Daoy (cell line): Measurements from ENCODE around the gene IL17B. TPM values are rescaled to one million over a fixed set of nuclear protein-coding genes. Genes with fewer than 3 reads are reported as not detected.
"Not testable (repeated sequence)": the region's sequence is repeated elsewhere in the genome, so short reads cannot be mapped to it uniquely, and the experiment has no call there.

Experiments
- DNase-seq: peaks from one replicate; pipeline ENCODE4 v3.0.0-alpha.2; 2015; ENCODE audit warnings: low read depth
- total RNA-seq: library from RNA; depleted of rRNA; stranded (reverse); fragments of >200 nt; shearing (Covaris generic); gene quantifications from 2 replicates; pipeline ENCODE4 v1.2.3, GENCODE V29; 2014

The IL17B gene
- total RNA-seq, 1 experiment from 2014 or later: not detected

DNA sequence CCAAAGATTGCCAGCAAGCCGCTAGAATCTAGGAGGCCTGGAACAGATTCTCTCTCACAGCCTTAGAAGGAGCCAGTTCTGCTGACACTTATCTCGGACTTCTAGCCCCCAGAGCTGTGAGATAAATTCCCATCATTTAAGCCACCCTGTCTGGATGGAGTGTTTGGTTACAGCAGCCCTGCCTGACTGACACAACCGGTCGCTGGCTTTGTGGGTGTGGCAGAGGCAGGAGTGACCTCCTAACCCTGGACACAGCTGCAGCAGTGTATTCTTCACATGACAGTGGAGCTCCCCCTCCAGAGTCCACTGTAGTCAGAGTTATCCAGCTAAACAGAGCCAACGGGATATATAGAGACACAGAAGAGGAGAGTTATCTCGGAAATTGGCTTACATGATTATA, 21.2 kb upstream of the IL17B start:
- DNase-seq: no peak

- DNase-seq: no peak
Measured at GRCh38 chr5:149399775-149400174, 20.7 kb upstream of the IL17B start.

DNA sequence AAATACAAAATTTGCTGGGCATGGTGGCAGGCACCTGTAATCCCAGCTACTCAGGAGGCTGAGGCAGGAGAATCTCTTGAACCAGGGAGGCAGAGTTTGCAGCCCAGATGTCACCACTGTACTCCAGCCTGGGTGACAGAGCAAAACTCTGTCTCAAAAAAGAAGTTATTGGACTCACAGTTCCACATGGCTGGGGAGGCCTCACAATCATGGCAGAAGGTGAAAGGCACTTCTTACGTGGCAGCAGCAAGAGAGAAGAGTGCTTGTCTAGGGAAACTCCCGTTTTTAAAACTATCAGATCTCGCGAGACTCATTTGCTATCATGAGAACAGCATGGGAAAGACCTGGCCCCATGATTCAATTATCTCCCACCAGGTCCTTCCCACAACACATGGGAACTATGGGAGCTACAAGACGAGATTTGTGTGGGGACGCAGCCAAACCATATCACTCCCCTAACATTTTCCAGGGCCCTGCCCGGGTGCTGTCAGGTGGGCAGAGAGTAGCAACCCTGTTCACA, 19.7 kb upstream of the IL17B start:
- DNase-seq: not testable (repeated sequence)

DNA sequence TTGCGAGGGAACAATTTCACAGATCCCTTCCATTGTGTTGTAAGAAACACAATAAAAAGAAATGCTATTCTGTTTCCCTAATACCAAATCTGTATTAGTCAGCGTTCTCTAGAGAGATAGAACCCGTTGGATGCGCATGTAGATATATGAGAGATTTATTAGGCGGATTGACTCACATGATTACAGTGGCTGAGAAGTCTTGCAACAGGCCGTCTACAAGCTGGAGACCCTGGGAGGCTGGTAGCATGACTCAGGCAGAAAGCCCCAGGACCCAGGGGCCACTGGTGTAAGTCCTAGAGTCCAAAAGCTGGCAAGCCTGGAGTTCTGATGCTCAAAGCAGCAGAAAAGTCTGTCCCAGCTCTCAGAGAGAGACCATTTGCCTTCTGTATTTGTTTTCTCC, 18.4 kb upstream of the IL17B start:
- DNase-seq: peak; percentile 84

DNA sequence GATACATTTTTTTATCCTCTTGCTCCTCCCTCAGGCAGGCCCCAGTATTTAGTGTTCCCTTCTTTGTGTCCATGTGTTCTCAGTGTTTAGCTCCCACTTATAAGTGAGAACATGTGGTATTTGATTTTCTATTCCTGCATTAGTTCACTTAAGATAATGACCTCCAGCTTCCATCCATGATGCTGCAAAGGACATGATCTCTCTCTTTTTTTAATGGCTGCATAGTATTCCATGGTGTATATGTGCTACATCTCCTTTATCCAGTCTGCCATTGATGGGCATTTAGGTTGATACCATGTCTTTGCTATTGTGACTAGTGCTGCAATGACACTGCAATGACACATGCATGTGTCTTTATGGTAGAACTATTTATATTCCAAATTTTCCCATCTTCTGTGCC, 15.9 kb upstream of the IL17B start:
- not testable (repeated sequence) for DNase-seq

GRCh38 chr5:149392718-149393117, 13.6 kb upstream of the IL17B start:
- DNase-seq: peak; percentile 69

GRCh38 chr5:149391524-149391923, 12.4 kb upstream of the IL17B start:
- DNase-seq: no peak

DNA sequence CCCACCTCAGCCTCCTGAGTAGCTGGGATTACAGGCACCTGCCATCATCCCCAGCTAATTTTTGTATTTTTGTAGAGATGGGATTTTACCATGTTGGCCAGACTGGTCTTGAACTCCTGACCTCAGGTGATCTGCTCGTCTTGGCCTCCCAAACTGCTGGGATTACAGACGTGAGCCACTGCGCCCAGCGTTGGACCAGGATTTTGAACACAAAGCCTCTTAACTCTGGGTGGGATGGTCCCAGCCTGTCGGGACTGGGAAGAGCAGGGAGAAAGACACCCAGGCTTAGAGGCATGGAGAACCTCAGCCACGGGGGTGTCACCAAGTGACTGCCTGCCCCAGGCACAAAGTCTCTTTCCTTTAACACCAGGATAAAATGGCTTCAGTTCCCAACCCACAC, 12.0 kb upstream of the IL17B start:
- DNase-seq: not testable (repeated sequence)

DNA sequence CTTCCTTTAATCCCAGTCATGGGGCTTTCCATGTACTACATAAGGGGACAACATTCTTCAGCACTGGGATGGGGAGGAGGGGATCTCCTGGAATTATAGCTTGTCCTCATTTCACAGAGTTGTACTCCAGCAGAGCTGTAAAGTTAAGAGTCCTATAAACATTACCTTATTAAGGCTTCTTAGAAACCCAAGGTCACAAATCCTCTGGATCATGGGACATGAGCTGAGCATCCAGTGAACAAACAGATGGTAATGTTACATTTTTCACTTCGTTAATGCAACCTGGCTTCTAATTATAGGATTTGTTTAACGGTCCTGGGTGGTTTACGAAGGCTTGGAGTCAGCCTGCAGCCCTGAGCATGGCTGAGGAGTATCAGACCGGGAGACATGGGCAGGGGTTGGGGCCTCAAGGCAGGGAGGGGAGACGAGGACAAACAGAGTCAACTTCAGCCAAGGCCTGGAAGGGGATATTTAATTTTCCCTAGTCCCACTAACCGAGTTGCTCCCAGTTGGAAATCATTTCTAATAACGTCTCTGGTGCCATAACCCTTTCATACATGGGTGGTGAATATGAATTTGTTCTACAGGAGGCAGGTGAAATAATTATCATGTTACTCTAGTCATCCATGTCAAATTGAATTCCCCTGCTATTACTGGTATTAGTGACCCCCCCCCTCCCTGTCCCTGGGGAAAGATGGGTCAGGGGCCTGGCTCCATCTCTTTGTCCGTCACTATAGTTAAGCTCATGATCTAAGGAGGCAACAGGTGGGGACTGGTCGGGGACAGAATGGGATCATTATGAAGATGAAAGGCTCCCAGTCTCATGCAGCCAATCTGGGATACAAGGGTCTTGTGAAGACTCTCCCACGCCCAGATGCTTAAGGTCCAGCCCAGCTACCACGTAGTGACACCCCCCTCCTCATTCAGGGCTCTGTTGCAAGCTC, 10.7 kb upstream of the IL17B start:
- no peak for DNase-seq

DNA sequence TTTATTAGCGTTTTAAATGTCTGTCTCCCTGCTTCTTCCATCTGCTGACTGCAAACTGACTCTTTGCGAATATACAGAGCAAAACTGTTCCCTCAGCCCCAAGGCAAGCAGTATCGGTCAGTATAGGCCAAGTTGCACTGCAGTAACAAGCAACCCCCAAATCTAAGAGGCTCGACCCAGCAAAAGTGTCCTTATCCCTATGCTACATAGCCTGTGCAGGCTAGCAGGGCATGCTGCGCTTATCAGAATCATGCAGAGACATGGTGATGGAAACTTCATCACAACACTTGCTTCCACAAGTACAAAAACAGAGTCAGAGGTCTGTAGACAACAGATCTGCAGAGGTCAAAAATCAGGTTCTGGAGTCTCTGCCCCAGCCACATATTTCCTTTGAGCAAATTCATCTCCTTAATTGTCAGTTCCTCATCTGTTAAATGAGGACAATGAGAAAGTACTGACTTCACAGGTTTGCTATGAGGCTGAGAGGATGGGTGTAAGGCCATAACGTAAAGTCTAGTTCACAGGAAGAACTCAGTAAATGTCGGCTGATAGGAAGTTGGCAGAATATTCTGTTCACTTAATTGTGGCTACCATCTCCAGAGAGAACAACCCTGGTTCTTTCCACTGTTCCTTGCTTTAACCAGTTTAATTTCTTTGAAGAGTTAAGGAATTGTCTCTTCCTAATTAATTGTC, 9.6 kb upstream of the IL17B start:
- DNase-seq: no peak

GRCh38 chr5:149387982-149388381, 8.9 kb upstream of the IL17B start:
- DNase-seq: no peak

GRCh38 chr5:149387081-149387631, 8.1 kb upstream of the IL17B start:
- no peak for DNase-seq

DNA sequence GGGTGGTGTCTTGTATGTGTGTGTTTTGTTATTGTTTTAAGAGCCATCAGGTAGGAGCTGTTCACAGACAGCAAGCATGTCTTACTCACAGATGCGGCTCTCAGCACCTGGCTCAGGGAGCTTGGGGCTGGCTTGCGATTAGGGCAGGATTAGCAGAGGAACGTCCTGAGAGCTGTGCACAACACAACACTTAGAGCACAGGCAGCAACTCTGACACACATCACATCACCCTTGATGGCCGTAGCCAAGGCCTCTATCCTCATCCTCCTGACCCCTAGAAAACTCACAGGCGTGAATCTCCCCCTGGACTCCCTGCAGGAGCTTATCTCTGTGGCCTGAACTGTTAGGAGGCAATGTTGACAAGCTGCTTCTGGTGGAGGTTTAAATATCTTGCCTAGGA, 7.1 kb upstream of the IL17B start:
- no peak for DNase-seq

- DNase-seq: no peak
Measured at GRCh38 chr5:149383399-149383798, 4.3 kb upstream of the IL17B start.

DNA sequence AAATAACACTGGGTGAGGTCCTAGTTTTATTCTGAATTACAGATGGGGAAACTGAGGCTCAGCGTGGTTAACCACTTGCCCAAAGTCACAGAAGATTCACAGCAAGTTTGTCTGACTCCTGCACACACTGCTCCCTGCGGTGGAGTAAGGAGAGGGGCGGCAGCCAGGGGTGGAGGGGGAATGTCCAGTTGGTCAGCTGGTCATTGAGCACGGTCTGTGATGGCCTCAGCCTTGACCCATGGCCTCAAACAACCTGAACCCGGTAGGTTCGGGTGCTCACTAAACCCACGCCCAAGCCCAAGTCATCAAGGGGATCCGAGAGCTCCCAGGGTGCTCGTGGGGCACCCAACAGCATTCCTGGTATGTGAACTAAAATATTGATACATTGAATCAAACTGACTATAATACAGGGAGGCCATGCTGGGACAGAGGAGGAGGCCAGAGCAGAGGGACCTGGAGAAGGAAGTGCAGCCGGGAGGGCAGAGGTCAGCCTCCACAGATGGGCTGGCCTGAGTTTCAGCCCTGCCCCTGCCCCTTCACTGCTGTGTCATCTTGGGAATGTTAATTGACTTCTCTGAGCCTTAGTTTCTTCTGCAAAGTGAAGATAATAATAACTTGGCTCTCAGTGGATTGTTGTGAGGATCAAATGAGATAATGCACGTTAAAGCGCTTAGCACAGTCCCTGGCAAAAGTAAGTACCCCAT, 3.6 kb upstream of the IL17B start:
- DNase-seq: no peak

DNA sequence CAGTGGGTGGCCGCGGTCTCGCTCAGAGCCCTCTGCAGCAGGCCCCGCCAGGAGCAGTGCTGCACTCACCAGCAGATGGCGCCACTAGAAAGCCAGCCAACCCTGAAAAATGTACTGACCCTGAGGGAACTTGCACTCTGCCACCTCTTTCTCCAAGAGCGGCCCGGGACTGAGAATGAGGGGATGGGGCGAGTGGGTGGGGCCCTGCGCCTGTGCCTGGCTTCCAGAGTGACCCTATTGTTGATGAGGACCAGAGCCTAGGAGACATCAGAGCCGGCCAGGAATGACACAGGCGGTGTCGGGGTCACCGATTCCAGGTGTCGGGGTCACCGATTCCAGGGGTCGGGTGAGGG, 2.9 kb upstream of the IL17B start:
- peak; percentile 76 for DNase-seq

DNA sequence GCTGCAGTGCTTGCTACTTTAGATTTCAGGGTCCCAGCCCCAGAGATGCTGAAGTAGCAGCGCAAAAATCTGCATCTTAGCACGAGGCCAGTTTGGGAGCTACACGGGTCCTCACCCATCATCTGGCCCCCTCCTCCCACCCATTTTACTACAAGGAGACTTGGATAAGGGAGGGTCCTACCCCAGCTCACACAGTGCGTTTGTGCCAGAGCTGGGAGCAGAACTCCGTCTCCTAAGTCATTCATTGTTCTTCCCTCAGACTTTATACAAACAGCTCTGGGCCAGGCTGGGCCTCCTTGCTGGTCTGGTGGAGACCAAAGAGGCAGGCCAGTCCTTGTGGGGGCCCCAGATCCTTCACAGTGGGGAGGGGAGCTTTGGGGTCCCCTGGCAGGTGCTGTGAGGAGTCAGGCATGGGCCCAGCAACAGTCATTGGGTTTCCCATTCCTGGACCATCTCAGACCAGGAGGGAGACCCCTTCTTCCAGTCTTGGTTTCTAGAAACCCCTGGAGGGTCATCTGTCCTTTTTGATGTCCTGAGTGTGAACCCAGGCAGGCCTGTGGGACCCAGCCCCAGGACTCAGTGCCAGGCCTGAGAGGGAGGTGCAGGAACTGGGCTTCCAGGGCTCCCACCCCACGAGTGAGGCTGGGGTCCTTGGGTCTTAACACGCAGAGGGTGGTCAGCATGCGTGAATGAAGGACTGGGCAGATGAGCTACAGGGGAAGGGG, 2.3 kb upstream of the IL17B start:
- DNase-seq: no peak

DNA sequence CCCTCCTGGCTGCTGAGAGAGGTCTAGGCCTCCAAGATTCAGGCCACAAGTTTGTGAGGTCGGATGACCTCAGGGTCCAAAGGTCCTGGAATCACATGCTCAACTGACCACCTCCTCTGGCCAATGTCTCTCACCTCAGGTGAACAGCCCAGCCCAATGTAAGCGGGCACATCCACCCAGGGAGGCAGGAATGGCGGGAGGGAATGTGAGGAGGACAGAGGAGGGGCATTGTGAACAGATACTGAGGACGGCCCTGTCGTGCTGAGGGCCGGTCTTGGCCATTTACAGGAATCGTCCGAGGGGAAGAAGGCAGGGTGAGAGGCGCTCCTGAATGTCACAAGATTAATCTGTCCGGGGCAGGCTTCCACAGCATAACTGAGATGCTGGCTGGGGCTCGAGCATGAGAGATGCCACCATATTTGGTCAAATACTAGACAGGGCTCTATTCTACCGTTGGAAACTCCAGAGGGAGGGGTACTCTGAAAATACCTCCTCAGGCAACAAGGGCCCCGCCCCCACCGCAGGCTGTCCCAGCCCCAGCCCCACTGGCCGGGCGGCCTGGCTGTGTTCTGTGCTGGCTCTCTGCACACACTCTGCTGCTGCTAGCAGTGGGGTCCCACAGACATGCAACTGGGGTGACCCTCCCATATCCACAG, 1.5 kb upstream of the IL17B start:
- DNase-seq: no peak

- no peak for DNase-seq
Measured at GRCh38 chr5:149379818-149380374, 804 bp upstream of the IL17B start.

GRCh38 chr5:149378241-149378820, 761 bp downstream of the IL17B start:
- DNase-seq: no peak
